B cell (primary cell): ENCODE measurements around the gene GPX6. TPM values are rescaled to one million over a fixed set of nuclear protein-coding genes. Genes with fewer than 3 reads are reported as not detected.

Experiments
- ATAC-seq: fragments of 200-7000 bp; cut with Tn5 transposase; one replicate; pipeline ENCODE4 v1.10.0; 2021; ENCODE audit warnings: low read depth, mild to moderate bottlenecking, moderate number of reproducible peaks, moderate library complexity
- CTCF ChIA-PET: fragments of 350-600 bp; sonication (Branson Sonifier 250); formaldehyde crosslinking; loops from one replicate; lab custom pipeline; 2021; ENCODE audit warnings: antibody characterized with exemption, inconsistent platforms; lab: Charles Lee
- POLR2A ChIA-PET: fragments of 350-600 bp; sonication (Branson Sonifier 250); formaldehyde crosslinking; loops from one replicate; lab custom pipeline; 2021; ENCODE audit warnings: antibody characterized with exemption; lab: Charles Lee
- DNase-seq: peaks from one replicate; pipeline ENCODE4 v3.0.0; 2013
- H2AFZ ChIP-seq: 2 replicates; pipeline ENCODE4 v1.6.1; 2012; ENCODE audit warnings: mild to moderate bottlenecking, low read depth, low read length; ENCODE audit not compliant: insufficient read depth, poor library complexity, severe bottlenecking
- H3K27ac ChIP-seq, 2 donors: 1 replicate in 1 of 2; 2 replicates in 1 of 2; pipeline ENCODE4 v1.5.1; 2012 to 2013; ENCODE audit warnings: low read length in 2 of 2, mild to moderate bottlenecking in 2 of 2, moderate library complexity in 1 of 2
- H3K27me3 ChIP-seq, 4 experiments: fragments of 200-600 bp in 1 of 4; sonication (generic) in 1 of 4; replicated peaks in 1 of 4; 1 replicate in 2 of 4; 2 replicates in 2 of 4; pipeline versions ENCODE4 v1.6.1 to v1.7.0; 2013 to 2016; ENCODE audit warnings: low read length in 3 of 4, mild to moderate bottlenecking in 2 of 4, mixed read lengths in 1 of 4, moderate library complexity in 1 of 4; ENCODE audit not compliant: insufficient read depth in 4 of 4, control insufficient read depth in 3 of 4; ENCODE audit errors: control extremely low read depth in 1 of 4
- H3K36me3 ChIP-seq, 2 experiments: replicated peaks in 1 of 2; 1 replicate in 1 of 2; 2 replicates in 1 of 2; pipeline versions ENCODE4 v1.6.1 to v1.7.1; 2013; ENCODE audit warnings: low read length in 1 of 2; ENCODE audit not compliant: insufficient read depth in 2 of 2, control insufficient read depth in 1 of 2; ENCODE audit errors: control extremely low read depth in 1 of 2, extremely low read depth in 1 of 2
- H3K4me1 ChIP-seq, 2 donors: fragments of 200-600 bp in 1 of 2; sonication (generic) in 1 of 2; 1 replicate in 1 of 2; 2 replicates in 1 of 2; pipeline versions ENCODE4 v1.5.1 to v1.6.1; 2013 to 2017; ENCODE audit warnings: low read length in 2 of 2; ENCODE audit not compliant: control insufficient read depth in 2 of 2, insufficient read depth in 2 of 2
- H3K4me2 ChIP-seq: replicated peaks from 2 replicates; pipeline ENCODE3; 2012; ENCODE audit warnings: mild to moderate bottlenecking, low read depth, low read length; ENCODE audit not compliant: poor library complexity, severe bottlenecking
- H3K4me3 ChIP-seq, 5 experiments: fragments of 200-600 bp in 1 of 5; sonication (generic) in 1 of 5; 1 replicate in 3 of 5; 2 replicates in 2 of 5; pipeline versions ENCODE4 v1.5.1 to v1.7.0; 2011 to 2016; ENCODE audit warnings: low read length in 4 of 5, mild to moderate bottlenecking in 4 of 5, low read depth in 2 of 5, control low read depth in 1 of 5, moderate library complexity in 1 of 5; ENCODE audit not compliant: insufficient read depth in 1 of 5; ENCODE audit errors: control extremely low read depth in 1 of 5, extremely low read depth in 1 of 5
- H3K79me2 ChIP-seq: fragments of 200-600 bp; sonication (generic); one replicate; pipeline ENCODE4 v1.6.0; 2016; ENCODE audit warnings: low read length; ENCODE audit not compliant: control insufficient read depth, insufficient read depth
- H3K9ac ChIP-seq: fragments of 200-600 bp; sonication (generic); 2 replicates; pipeline ENCODE4 v1.6.1; 2017; ENCODE audit warnings: mild to moderate bottlenecking, low read length, moderate library complexity
- H3K9me3 ChIP-seq, 3 donors: one replicate each; pipeline versions ENCODE4 v1.6.1 to v1.7.1; 2013; ENCODE audit warnings: low read length in 2 of 3; ENCODE audit not compliant: control insufficient read depth in 2 of 3, insufficient read depth in 1 of 3; ENCODE audit errors: control extremely low read depth in 1 of 3
- H4K20me1 ChIP-seq: 2 replicates; pipeline ENCODE4 v1.6.0; 2012; ENCODE audit warnings: mild to moderate bottlenecking, low read length; ENCODE audit not compliant: insufficient read depth, control insufficient read depth, poor library complexity, severe bottlenecking
- H3K27ac Mint-ChIP-seq: one replicate; pipeline ENCODE4 v1.8.0; 2021; ENCODE audit warnings: mixed read lengths
- H3K27me3 Mint-ChIP-seq: one replicate; pipeline ENCODE4 v1.8.0; 2021; ENCODE audit warnings: mixed read lengths
- H3K4me1 Mint-ChIP-seq: one replicate; pipeline ENCODE4 v1.8.0; 2021; ENCODE audit warnings: mixed read lengths
- H3K4me3 Mint-ChIP-seq: one replicate; pipeline ENCODE4 v1.8.0; 2021; ENCODE audit warnings: mixed read lengths
- H3K9me3 Mint-ChIP-seq: one replicate; pipeline ENCODE4 v1.8.0; 2022; ENCODE audit warnings: mixed read lengths; ENCODE audit not compliant: insufficient read depth
- CTCF ChIP-seq: fragments of 200-600 bp; IDR thresholded peaks from one replicate; pipeline ENCODE4 v1.8.0; 2022; ENCODE audit warnings: antibody characterized with exemption, mild to moderate bottlenecking
- EZH2 ChIP-seq: IDR thresholded peaks from 2 replicates; pipeline ENCODE4 v1.6.1; 2012; ENCODE audit warnings: borderline replicate concordance, low read depth, mild to moderate bottlenecking, moderate library complexity, low read length; ENCODE audit not compliant: insufficient read depth, poor library complexity, severe bottlenecking
- WGBS: methylation state at CpG from one replicate; pipeline ENCODE4 v1.1.5; 2013; ENCODE audit warnings: missing lambda C conversion rate; ENCODE audit not compliant: insufficient coverage; 5-methylcytosine and 5-hydroxymethylcytosine counted together
- intact Hi-C: fragments of 100-400 bp; cut with micrococcal nuclease; formaldehyde crosslinking; loops from one replicate; pipeline ENCODE4 v1.10.0; 2022
- polyA plus RNA-seq: library from polyadenylated mRNA; depleted of rRNA; stranded (reverse); fragments of >200 nt; gene quantifications from 2 replicates; pipeline ENCODE4 v1.2.3, GENCODE V29; 2012
- total RNA-seq, 2 donors: library from RNA; stranded (reverse); fragments of 120-200 nt in 1 of 2; gene quantifications; 1 replicate in 1 of 2; 2 replicates in 1 of 2; pipeline versions ENCODE4 v1.2.3 to v1.2.4, GENCODE V29; 2013 to 2022

Gene GPX6
- total and polyA plus RNA-seq, 2 donors (not counting 1 experiment from before 2014, with no cell fraction given): not detected

GRCh38 chr6:28489366-28490204 lies 26.0 kb downstream of the GPX6 start:
- DNase-seq: peak; percentile 34
- Histone ChIP-seq H3K79me2 (no peaks in the 10 kb centered on the region), H3K27ac (no peak overlapping the region), H3K9ac (peak overlapping the region; percentile 3), H3K4me3 (peak overlapping the region in 4 of 5 experiments; percentile 6 to 49 (median 18)), H3K9me3 (peaks cover 0 to 12% (median 0%) of the 10 kb centered on the region in 3 donors), H3K4me1 (peaks cover 14 to 21% of the 10 kb centered on the region in 2 donors), H3K36me3 (no peaks in the 10 kb centered on the region), H3K4me2 (peak overlapping the region; percentile 66), H4K20me1 (no peaks in the 10 kb centered on the region), H3K27me3 (peaks cover 0 to 40% (median 32%) of the 10 kb centered on the region in 4 experiments), H2AFZ (peak overlapping the region; percentile 54)
- no peak for TF ChIP-seq EZH2
- TF ChIP-seq CTCF: no peak
- intact Hi-C loops: no loop called here
- Mint-ChIP-seq H3K9me3 (no peaks in the 10 kb centered on the region), H3K4me1 (peaks cover 24% of the 10 kb centered on the region), H3K4me3 (peak overlapping the region; percentile 67), H3K27ac (no peak overlapping the region), H3K27me3 (peaks cover 84% of the 10 kb centered on the region)
- no peak for ATAC-seq
- POLR2A ChIA-PET: no interaction called here
- 3% methylated on average over 35 of the region's 40 CpGs for WGBS
- CTCF ChIA-PET: no interaction called here

- TF ChIP-seq EZH2 (no peak), CTCF (no peak)
- POLR2A ChIA-PET: no interaction called here
- H3K27ac Mint-ChIP-seq: peak overlapping the region; percentile 8
- no peak overlapping the region for H2AFZ ChIP-seq
- peak overlapping the region; percentile 3 for H3K9ac ChIP-seq
- peaks cover 14 to 21% of the 10 kb centered on the region in 2 donors for H3K4me1 ChIP-seq
- no peak overlapping the region for H3K27ac ChIP-seq
- peaks cover 0 to 12% (median 0%) of the 10 kb centered on the region in 3 donors for H3K9me3 ChIP-seq
- no peak for DNase-seq
- CTCF ChIA-PET: no interaction called here
- H3K4me3 Mint-ChIP-seq: peak overlapping the region; percentile 67
- no peaks in the 10 kb centered on the region for H4K20me1 ChIP-seq
- intact Hi-C loops: no loop called here
- WGBS: 12% methylated on average over 4 of the region's 14 CpGs
- H3K27me3 ChIP-seq: peaks cover 0 to 40% (median 32%) of the 10 kb centered on the region in 4 experiments
- H3K9me3 Mint-ChIP-seq: no peaks in the 10 kb centered on the region
- H3K4me3 ChIP-seq: peak overlapping the region in 1 of 5 experiments; percentile 6
- no peaks in the 10 kb centered on the region for H3K36me3 ChIP-seq
- peaks cover 80% of the 10 kb centered on the region for H3K27me3 Mint-ChIP-seq
- H3K4me1 Mint-ChIP-seq: peaks cover 24% of the 10 kb centered on the region
- H3K4me2 ChIP-seq: peak overlapping the region; percentile 66
- H3K79me2 ChIP-seq: no peaks in the 10 kb centered on the region
- no peak for ATAC-seq
Observed at GRCh38 chr6:28488916-28489365, 26.7 kb downstream of the GPX6 start.
